Measurements from ENCODE around the gene RBM15B.
"Not testable (repeated sequence)": the region's sequence is repeated elsewhere in the genome, so short reads cannot be mapped to it uniquely, and the experiment has no call there.

The RBM15B gene, protein sequence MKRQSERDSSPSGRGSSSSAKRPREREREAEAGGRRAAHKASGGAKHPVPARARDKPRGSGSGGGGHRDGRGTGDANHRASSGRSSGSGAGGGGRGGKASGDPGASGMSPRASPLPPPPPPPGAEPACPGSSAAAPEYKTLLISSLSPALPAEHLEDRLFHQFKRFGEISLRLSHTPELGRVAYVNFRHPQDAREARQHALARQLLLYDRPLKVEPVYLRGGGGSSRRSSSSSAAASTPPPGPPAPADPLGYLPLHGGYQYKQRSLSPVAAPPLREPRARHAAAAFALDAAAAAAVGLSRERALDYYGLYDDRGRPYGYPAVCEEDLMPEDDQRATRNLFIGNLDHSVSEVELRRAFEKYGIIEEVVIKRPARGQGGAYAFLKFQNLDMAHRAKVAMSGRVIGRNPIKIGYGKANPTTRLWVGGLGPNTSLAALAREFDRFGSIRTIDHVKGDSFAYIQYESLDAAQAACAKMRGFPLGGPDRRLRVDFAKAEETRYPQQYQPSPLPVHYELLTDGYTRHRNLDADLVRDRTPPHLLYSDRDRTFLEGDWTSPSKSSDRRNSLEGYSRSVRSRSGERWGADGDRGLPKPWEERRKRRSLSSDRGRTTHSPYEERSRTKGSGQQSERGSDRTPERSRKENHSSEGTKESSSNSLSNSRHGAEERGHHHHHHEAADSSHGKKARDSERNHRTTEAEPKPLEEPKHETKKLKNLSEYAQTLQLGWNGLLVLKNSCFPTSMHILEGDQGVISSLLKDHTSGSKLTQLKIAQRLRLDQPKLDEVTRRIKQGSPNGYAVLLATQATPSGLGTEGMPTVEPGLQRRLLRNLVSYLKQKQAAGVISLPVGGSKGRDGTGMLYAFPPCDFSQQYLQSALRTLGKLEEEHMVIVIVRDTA

DNA sequence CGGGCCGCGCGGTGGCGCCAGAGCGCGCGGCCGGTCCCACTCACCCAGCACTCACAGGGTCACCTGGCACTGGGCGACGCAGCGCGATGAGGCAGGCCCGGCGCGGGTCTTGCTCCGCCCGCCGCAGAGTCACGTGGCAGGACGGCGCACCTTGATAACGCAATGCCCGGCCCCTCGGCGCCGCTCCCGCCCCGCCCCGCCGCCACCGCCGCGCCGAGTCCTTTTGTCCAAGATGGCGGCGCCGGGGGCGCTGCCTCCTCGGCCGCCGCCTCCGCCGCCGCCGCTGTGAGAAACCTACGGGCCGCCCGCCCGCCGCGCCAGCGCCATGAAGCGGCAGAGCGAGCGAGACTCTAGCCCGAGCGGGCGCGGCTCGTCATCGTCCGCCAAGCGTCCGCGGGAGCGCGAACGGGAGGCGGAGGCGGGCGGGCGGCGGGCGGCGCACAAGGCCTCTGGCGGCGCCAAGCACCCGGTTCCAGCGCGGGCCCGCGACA lies at the start of gene RBM15B:
RBM15B (plus strand) TSS at position 211 of the 491 bp plus-strand sequence; CDS start at position 326, 115 bp downstream.
- peak; percentile 94 for DNase-seq (ENCODE audit: low read depth)

- DNase-seq (ENCODE audit: low read depth) = peak; percentile 77
Measured at GRCh38 chr3:51343918-51344687, 47.0 kb upstream of the RBM15B start.

DNA sequence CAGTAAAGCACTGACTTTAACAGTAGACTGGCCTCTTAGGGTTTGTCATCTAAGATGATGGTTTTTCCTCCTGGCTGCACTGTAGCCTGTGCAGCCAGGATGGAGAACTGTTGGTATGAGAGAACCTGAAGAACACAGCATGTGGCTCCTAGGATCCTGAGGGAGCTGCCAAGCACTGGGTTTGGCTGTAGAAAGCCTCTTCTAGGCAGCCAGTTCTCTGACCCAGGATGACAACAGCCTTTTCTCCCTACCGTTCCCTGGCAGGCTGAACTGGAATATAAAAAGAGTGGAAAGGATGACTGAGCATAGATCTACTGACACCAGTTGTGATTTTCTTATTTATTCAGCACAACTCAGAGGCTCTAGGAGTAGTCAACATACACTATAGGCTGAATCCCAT lies 40.3 kb upstream of the RBM15B start:
- DNase-seq (ENCODE audit: low read depth) = no peak

DNA sequence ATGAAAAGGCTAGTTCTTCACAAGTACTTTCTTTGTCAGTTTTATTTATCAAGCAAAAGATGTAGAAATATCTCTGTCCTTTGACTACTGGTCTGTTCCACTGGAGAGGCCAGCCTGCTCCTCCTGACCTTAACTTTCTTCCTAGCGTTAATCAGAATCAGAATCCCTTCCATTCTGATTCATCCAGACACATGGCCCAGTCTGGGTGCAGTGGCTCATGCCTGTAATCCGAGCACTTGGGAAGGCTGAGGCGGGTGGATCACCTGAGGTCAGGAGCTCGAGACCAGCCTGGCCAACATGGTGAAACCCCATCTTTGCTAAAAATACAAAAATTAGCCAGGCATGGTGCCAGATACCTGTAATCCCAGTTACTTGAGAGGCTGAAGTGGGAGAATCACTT lies 38.0 kb upstream of the RBM15B start:
- no peak for DNase-seq (ENCODE audit: low read depth)

- DNase-seq (ENCODE audit: low read depth) = no peak
Measured at GRCh38 chr3:51353691-51354090, 37.4 kb upstream of the RBM15B start.

GRCh38 chr3:51354172-51354571 lies 36.9 kb upstream of the RBM15B start:
- DNase-seq (ENCODE audit: low read depth) = no peak

DNA sequence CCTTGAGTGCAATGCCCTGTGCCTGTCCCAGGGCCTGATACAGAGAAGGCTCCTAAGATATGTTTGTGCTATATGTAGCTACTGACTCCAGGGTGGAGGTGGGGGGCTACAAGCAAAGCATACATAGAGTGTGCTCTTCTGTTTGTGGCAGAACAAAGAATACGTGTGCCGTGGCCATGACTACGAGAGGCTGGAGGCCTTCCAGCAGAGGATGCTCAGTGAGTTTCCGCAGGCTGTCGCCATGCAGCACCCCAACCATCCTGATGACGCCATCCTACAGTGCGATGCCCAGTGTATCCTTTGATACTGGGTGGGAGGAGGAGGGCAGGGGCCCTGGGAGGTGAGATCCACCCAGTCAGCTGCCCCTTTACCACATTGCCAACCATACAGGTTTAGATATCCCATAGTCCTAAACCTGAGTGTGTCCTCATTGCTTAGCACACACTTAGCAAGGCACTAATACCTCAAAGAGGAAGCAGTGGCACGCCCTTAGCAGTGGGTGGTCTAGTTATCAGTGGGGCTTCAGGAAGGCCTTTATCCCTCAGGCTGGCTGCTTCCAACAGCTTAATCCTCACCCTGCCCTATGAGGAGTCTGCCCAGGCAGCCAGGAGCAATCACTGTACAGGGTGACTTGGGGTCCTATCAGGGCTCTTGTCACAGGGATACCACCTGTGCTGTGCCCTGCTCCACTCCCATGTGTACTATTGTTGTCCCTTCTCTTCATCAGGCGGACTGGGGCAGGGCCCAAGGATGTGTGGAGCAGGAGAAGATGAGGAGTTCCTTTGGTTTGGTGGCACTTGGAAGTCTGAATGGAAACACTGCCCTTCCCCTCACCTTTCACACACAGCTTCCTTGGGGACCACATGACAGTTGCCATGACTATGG lies 36.1 kb upstream of the RBM15B start:
- DNase-seq (ENCODE audit: low read depth) = no peak

- no peak for DNase-seq (ENCODE audit: low read depth)
Measured at GRCh38 chr3:51355891-51356578, 35.0 kb upstream of the RBM15B start.

DNA sequence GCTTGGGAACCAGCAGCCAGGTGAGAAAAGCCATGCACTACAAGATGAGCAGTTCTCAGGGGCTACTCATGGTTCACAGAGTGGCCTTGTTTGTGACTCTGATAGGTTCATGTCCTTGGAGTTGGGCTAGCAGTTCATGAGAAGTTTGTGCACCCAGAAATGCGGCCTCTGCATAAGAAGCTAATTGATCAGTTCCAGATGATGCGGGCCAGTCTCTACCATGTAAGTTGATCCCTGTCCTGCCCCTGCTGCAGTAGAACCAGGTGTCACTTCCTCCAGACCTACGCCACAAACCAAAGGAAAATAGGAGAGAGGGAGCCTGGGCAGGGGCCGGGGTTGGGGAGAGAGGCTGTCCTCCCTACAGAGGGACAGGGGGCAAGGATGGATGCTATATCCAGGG lies 33.2 kb upstream of the RBM15B start:
- DNase-seq (ENCODE audit: low read depth) = no peak

DNA sequence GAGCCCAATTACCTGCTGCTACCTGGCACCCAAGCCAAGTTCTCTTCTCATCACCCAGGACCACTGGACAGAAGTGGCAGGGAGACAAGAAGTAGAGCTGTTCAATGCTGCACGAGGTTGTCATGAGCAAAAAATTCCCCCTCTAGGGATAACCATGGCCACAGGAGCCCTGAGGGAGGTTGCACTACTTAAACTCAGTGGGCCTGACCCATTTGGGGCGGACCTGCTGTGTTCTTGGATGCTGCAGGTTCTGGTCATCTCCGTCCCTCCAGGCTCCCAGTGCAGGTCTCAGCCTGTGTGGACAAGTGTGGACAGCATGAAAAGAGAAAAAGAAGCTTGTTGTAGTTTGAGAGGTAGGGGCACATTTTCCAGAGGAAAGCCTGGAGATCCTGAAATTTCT lies 32.1 kb upstream of the RBM15B start:
- DNase-seq (ENCODE audit: low read depth) = no peak

- no peak for DNase-seq (ENCODE audit: low read depth)
Measured at GRCh38 chr3:51360806-51361205, 30.3 kb upstream of the RBM15B start.

DNA sequence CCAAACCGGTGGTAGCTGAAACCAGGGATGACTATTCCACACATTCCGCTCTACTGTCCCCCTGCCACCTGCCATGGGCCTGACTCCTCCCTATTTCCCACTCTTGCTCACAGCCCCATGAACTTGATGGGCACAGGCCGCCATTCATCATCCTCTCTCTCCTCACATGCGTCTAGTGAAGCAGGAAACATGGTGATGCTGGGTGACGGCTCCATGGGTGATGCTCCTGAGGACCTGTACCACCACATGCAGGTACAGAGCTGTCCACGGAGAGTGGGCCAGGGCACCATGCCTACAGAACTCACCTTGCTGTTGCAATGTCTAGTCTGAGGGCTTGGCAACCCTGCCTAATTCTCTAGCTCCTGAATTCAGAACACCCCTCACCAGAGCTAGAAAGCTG lies 29.3 kb upstream of the RBM15B start:
- no peak for DNase-seq (ENCODE audit: low read depth)

DNA sequence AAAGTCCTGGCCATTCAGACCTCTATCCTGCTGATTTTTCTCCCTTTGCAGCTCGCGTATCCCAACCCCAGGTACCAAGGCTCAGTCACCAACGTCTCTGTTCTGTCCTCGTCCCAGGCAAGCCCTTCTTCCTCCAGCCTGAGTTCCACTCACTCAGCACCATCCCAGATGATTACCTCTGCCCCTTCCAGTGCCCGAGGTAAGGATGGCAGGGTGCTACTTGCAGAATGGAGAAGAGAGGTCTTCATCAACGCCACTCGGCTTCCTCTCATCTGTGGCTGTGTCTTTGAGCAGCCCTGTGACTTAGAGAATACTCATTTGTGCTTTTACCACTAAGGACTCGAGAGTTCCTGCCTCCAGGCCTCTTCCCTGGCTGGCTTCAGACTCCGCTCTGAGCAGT lies 28.6 kb upstream of the RBM15B start:
- no peak for DNase-seq (ENCODE audit: low read depth)

DNA sequence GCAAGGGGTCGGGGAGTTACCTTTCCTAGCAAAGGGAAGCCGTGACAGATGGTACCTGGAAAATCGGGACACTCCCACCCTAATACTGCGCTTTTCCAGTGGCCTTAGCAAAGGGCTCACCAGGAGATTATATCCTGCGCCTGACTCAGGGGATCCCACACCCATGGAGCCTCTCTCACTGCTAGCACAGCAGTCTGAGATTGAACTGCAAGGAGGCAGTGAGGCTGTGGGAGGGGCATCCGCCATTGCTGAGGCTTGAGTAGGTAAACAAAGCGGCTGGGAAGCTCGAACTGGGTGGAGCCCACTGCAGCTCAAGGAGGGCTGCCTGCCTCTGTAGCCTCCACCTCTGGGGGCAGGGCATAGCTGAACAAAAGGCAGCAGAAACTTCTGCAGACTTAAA lies 22.8 kb upstream of the RBM15B start:
- not testable (repeated sequence) for DNase-seq (ENCODE audit: low read depth)

GRCh38 chr3:51371943-51372557 lies 19.0 kb upstream of the RBM15B start:
- peak; percentile 78 for DNase-seq (ENCODE audit: low read depth)

DNA sequence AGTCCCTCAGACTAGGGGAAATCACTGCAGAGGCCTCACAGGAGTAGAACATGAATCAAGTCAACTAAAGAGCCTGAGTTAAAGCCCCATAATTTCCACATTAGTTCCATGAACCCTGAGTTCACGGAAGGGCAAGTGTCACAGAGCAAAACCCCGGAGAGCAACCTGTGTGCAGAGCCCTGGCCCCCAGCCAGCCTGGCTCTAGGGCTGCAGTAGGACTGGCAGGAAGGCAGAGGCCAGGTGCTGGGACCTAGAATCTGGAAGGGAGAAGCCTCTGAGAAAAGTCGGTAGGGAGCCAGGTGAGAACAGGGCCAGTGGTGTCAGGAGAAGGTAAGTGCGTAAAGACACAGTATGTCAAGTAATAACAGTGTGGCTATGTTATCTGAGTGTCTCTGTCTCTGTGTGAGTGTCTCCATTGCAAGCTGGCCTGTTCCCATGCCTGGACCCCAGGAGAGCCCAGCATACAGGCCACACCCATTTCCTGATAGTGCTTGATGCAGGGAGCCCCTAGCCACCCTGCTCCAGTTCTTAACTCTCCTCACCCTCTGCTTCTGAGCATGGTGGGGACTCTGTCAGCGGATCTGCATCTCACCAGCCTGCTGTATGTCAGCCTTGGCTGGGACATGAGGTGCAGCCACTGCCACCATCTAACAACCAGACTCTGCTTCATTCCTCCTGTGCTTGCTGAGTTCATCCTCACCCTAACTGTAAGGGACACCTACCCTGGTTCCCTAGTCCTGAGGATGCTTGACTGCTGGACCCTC lies 17.2 kb upstream of the RBM15B start:
- DNase-seq (ENCODE audit: low read depth) = no peak

- no peak for DNase-seq (ENCODE audit: low read depth)
Measured at GRCh38 chr3:51374456-51374855, 16.6 kb upstream of the RBM15B start.

DNA sequence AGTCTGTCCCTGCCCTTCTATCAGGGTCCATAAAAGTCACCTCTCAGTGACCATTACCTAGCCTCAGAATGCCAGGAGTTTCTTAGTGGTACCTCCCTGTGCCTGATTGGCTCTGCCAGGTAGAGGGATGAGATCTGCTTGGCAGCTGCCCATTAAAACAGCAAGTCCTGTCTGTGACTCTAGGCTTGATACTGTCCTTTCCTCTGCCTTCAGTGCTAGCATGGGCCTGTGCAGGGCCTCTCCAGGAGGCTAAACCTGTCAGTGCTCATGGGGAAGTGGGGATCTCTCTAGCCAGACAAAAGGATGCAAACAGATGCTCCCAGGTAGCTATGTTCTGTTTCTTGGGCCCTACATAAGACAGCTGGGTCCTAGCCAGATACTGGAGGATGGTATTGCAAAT lies 15.9 kb upstream of the RBM15B start:
- no peak for DNase-seq (ENCODE audit: low read depth)

DNA sequence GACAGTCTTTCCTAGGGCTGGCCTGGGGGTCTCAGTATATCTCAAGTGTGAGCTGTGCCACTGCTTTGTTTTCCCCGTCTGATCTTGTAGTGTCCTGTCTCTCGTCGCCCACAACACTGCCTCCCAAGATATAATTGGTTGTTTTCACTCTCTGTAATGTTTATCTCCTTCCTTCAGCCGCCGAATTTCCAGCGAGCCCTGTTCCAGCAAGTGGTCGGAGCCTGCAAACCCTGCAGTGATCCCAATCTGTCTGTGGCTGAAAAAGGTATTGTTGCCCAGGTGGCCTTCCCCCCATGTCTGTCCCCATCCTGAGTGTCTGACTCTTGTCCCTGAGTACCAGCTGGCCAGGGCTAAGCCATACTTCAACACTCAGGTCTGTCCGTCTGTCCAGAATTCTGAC lies 15.5 kb upstream of the RBM15B start:
- DNase-seq (ENCODE audit: low read depth) = no peak

Data from ELR (cell line).